Activated CD8-positive, alpha-beta memory T cell treated with anti-CD3 and anti-CD28 coated beads, Interleukin-2, amount 50 U/mL, for 4 hours (primary cell): ENCODE results near the gene PI4KA.
"Not testable (repeated sequence)": the region's sequence is repeated elsewhere in the genome, so short reads cannot be mapped to it uniquely, and the experiment has no call there.

Source experiments
- DNase-seq: peaks from one replicate; pipeline ENCODE4 v3.0.0-alpha.2; 2020

Gene PI4KA

DNA sequence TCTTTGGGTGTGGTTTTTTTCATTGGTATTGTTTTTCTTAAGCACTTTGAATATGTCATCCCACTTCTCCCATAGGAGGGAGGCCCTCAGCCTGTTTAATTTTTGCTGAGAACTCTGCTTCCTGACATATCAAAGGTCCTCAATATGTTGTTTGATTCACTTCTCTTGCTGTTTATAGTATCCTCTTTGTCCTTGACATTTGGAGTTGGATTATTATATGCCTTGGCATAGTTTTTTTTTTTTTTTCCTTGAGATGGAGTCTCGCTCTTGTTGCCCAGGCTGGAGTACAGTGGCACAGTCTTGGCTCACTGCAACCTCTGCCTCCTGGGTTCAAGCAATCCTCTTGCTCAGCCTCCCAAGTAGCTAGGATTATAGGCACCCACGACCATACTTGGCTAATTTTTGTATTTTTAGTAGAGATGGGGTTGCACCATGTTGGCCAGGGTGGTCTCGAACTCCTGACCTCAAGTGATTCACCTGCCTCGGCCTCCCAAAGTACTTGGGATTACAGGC is 196.0 kb downstream of the PI4KA start:
- not testable (repeated sequence) for DNase-seq

DNA sequence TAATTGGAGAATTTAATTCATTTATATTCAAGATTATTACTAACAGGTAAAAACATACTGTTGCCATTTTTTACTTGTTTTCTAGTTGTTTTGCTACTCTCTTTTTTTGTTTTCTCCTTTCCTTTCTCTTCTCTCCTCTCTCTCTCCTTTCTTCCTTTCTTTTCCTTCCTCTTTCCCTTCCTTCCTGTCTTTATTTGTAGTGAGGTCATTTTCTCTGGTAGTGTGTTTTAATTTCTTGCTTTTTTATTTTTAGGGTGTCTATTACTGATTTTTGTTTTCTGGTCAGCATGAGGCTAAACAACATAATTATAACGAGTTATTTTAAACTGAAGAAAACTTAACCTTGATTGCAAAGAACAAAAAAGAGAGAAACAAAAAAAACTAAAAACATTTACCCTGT is 197.1 kb downstream of the PI4KA start:
- no peak for DNase-seq

DNA sequence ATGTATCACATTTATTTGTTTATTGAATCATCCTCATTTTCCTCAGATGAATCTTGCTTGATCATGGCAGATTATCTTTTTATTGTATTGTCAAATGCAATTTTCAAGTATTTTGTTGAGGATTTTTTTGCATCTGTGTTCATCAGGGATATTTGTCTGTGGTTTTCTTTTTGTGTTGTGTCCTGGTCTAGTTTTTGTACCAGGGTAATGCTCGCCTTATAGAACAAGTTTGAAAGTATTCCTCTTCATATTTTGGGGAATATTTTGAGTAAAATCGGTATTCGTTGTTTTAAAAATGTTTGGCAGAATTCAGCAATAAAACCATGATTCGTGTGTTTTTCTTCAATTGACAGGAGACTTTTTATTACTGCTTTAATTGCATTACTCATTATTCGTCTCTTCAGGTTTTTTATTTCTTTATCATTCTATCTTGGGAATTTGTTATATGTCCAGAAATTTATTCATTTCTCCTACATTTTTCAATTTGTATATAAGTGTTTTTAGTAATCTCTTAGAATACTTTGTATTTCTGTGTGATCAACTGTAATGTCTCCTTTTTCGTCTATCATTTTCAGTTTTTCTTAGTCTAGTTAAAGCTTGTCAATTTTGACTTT is 198.1 kb downstream of the PI4KA start:
- no peak for DNase-seq

- no peak for DNase-seq
Measured at GRCh38 chr22:20659920-20660319, 198.7 kb downstream of the PI4KA start.

GRCh38 chr22:20659258-20659657 is 199.4 kb downstream of the PI4KA start:
- no peak for DNase-seq

- no peak for DNase-seq
Measured at GRCh38 chr22:20658433-20659222, 200.0 kb downstream of the PI4KA start.

- DNase-seq: no peak
Measured at GRCh38 chr22:20657963-20658362, 200.6 kb downstream of the PI4KA start.
